Measurements from ENCODE around the gene CTBP1. TPM values are rescaled to one million over a fixed set of nuclear protein-coding genes. Genes with fewer than 3 reads are reported as not detected.
A peak's percentile ranks its signal among the peaks of the same experiment; 100 is the strongest.

Gene CTBP1
- polyA plus RNA-seq, 3 donors, result 21.3 to 226 (median 42.1) TPM

- TF ChIP-seq CTCF (IDR thresholded peaks at IDR 0.05), result no peak
- peaks cover 26 to 47% of the 10 kb centered on the region in 2 donors for H3K36me3 Mint-ChIP-seq
- Histone ChIP-seq H3K27me3 (ENCODE audit: control insufficient read depth in 2 of 2, insufficient read depth in 2 of 2, low read length in 2 of 2) (no peaks in the 10 kb centered on the region), H3K27ac (ENCODE audit: low read depth in 1 of 2, low read length in 2 of 2) (peak overlapping the region in 1 of 2 donors; percentile 53), H4K20me1 (ENCODE audit: insufficient read depth, low read length) (peaks cover 99% of the 10 kb centered on the region), H3K4me2 (replicated peaks; ENCODE audit: extremely low read depth, low read length, poor library complexity, severe bottlenecking) (no peak overlapping the region), H3K4me1 (ENCODE audit: control insufficient read depth in 1 of 2, insufficient read depth in 2 of 2, low read length in 2 of 2) (peaks cover 21 to 27% of the 10 kb centered on the region in 2 donors), H3K9ac (ENCODE audit: insufficient read depth, low read length, poor library complexity, severe bottlenecking) (no peak overlapping the region), H3K4me3 (replicated peaks in 1 of 3; ENCODE audit: low read depth in 2 of 3, low read length in 3 of 3) (no peak overlapping the region), H2AFZ (ENCODE audit: insufficient read depth, low read depth, low read length, poor library complexity, severe bottlenecking) (no peak overlapping the region), H3K9me3 (replicated peaks in 1 of 2; ENCODE audit: control insufficient read depth in 1 of 2, insufficient read depth in 1 of 2, low read length in 2 of 2) (no peaks in the 10 kb centered on the region), H3K36me3 (replicated peaks in 1 of 2; ENCODE audit: control insufficient read depth in 1 of 2, insufficient read depth in 2 of 2, low read length in 2 of 2) (peaks cover 35 to 44% of the 10 kb centered on the region in 2 donors), H3K79me2 (ENCODE audit: insufficient read depth, low read length) (peaks cover 96% of the 10 kb centered on the region)
- H3K4me1 Mint-ChIP-seq, result peaks cover 38% of the 10 kb centered on the region
- DNase-seq, result no peak
- H3K27ac Mint-ChIP-seq, result peak overlapping the region in 4 of 7 donors; percentile 48 to 71 (median 63)
- no peak overlapping the region for H3K4me3 Mint-ChIP-seq
- H3K27me3 Mint-ChIP-seq (ENCODE audit: low read depth in 3 of 3), result peaks cover 0 to 4% (median 0%) of the 10 kb centered on the region in 3 donors
- intact Hi-C loops (cut with micrococcal nuclease), result no loop called here
- H3K9me3 Mint-ChIP-seq, result no peaks in the 10 kb centered on the region
- 96% methylated on average over 30 of the region's 30 CpGs for WGBS (ENCODE audit: insufficient coverage)
These were observed 6.2 kb downstream of the CTBP1 start for GRCh38 chr4:1242506-1243450.

- no peak overlapping the region for H3K27ac ChIP-seq (ENCODE audit: low read depth in 1 of 2, low read length in 2 of 2)
- WGBS (ENCODE audit: insufficient coverage), result 94% methylated on average over 24 of the region's 24 CpGs
- peak overlapping the region in 2 of 7 donors; percentile 26 to 71 for H3K27ac Mint-ChIP-seq
These were observed 6.9 kb downstream of the CTBP1 start for GRCh38 chr4:1241936-1242505.

More at GRCh38 chr4:1241936-1242505, 6.9 kb downstream of the CTBP1 start:
- Histone ChIP-seq H2AFZ (ENCODE audit: insufficient read depth, low read depth, low read length, poor library complexity, severe bottlenecking) (no peak overlapping the region), H3K79me2 (ENCODE audit: insufficient read depth, low read length) (peaks cover 88% of the 10 kb centered on the region), H3K4me1 (ENCODE audit: control insufficient read depth in 1 of 2, insufficient read depth in 2 of 2, low read length in 2 of 2) (peaks cover 15 to 21% of the 10 kb centered on the region in 2 donors), H3K4me3 (replicated peaks in 1 of 3; ENCODE audit: low read depth in 2 of 3, low read length in 3 of 3) (no peak overlapping the region), H3K4me2 (replicated peaks; ENCODE audit: extremely low read depth, low read length, poor library complexity, severe bottlenecking) (no peak overlapping the region), H3K27me3 (ENCODE audit: control insufficient read depth in 2 of 2, insufficient read depth in 2 of 2, low read length in 2 of 2) (no peaks in the 10 kb centered on the region), H3K9me3 (replicated peaks in 1 of 2; ENCODE audit: control insufficient read depth in 1 of 2, insufficient read depth in 1 of 2, low read length in 2 of 2) (no peaks in the 10 kb centered on the region), H3K9ac (ENCODE audit: insufficient read depth, low read length, poor library complexity, severe bottlenecking) (no peak overlapping the region), H3K36me3 (replicated peaks in 1 of 2; ENCODE audit: control insufficient read depth in 1 of 2, insufficient read depth in 2 of 2, low read length in 2 of 2) (peaks cover 42 to 52% of the 10 kb centered on the region in 2 donors), H4K20me1 (ENCODE audit: insufficient read depth, low read length) (peaks cover 99% of the 10 kb centered on the region)
- Mint-ChIP-seq H3K27me3 (ENCODE audit: low read depth in 3 of 3) (peaks cover 0 to 4% (median 0%) of the 10 kb centered on the region in 3 donors), H3K4me3 (no peak overlapping the region), H3K4me1 (peaks cover 36% of the 10 kb centered on the region), H3K9me3 (no peaks in the 10 kb centered on the region), H3K36me3 (peaks cover 26 to 50% of the 10 kb centered on the region in 2 donors)
- TF ChIP-seq CTCF (IDR thresholded peaks at IDR 0.05), result no peak
- intact Hi-C loops (cut with micrococcal nuclease), result no loop called here
- DNase-seq, result no peak
